Measurements from ENCODE around the gene DBN1.

Gene DBN1

GRCh38 chr5:177483994-177484901 is 10.8 kb upstream of the DBN1 start:
- DNase-seq (ENCODE audit: extremely low read depth, low read depth), result no peak
- TF ChIP-seq CTCF (IDR thresholded peaks at IDR 0.05; ENCODE audit: low read depth, low read length), result no peak

GRCh38 chr5:177483042-177483441 is 9.6 kb upstream of the DBN1 start:
- TF ChIP-seq CTCF (IDR thresholded peaks at IDR 0.05; ENCODE audit: low read depth, low read length), result no peak
- no peak for DNase-seq (ENCODE audit: extremely low read depth, low read depth)

- no peak for DNase-seq (ENCODE audit: extremely low read depth, low read depth)
- TF ChIP-seq CTCF (IDR thresholded peaks at IDR 0.05; ENCODE audit: low read depth, low read length), result no peak
These were observed 8.9 kb upstream of the DBN1 start for GRCh38 chr5:177482359-177482795.

- DNase-seq (ENCODE audit: extremely low read depth, low read depth), result no peak
- no peak for TF ChIP-seq CTCF (IDR thresholded peaks at IDR 0.05; ENCODE audit: low read depth, low read length)
These were observed 6.3 kb upstream of the DBN1 start for GRCh38 chr5:177479774-177480173.

GRCh38 chr5:177478711-177479646 is 5.5 kb upstream of the DBN1 start:
- no peak for DNase-seq (ENCODE audit: extremely low read depth, low read depth)
- no peak for TF ChIP-seq CTCF (IDR thresholded peaks at IDR 0.05; ENCODE audit: low read depth, low read length)

- TF ChIP-seq CTCF (IDR thresholded peaks at IDR 0.05; ENCODE audit: low read depth, low read length), result no peak
- DNase-seq (ENCODE audit: extremely low read depth, low read depth), result no peak
These were observed 4.5 kb upstream of the DBN1 start for GRCh38 chr5:177477701-177478477.
